RWPE1 (cell line): Measurements from ENCODE around the gene PPP1R27.

Experiments used
- CTCF ChIA-PET: fragments of 350-600 bp; sonication (Branson Sonifier 250); formaldehyde crosslinking; extraction: SDS; loops from one replicate; lab custom pipeline; 2021; lab: Yijun Ruan, JAX
- POLR2A ChIA-PET: fragments of 400-600 bp; formaldehyde crosslinking; extraction: SDS; loops from one replicate; lab custom pipeline; 2020; ENCODE audit warnings: antibody characterized with exemption; ENCODE audit not compliant: low non-redundant PET; lab: Yijun Ruan, JAX
- DNase-seq: peaks from one replicate; pipeline ENCODE4 v3.0.0; 2012; ENCODE audit warnings: low spot score
- H3K27ac ChIP-seq: fragments of 450-650 bp; 2 replicates; pipeline ENCODE4 v1.5.1; 2017
- CTCF ChIP-seq: fragments of 450-650 bp; conservative IDR thresholded peaks from 2 replicates; pipeline ENCODE4 v1.5.1; 2017; ENCODE audit warnings: low read depth, mild to moderate bottlenecking

Gene PPP1R27

GRCh38 chr17:81792675-81793615, 41.9 kb downstream of the PPP1R27 start:
- ChIA-PET POLR2A (no interaction called here), CTCF (no interaction called here)
- TF ChIP-seq CTCF = no peak
- H3K27ac ChIP-seq = peak overlapping the region; percentile 15; the same call in 1 of the 2 replicates
- DNase-seq = no peak
